Panc1 (cell line): ENCODE results near the gene SDK1.

Experiments
- POLR2AphosphoS5 ChIP-seq: IDR thresholded peaks from 2 replicates; pipeline ENCODE4 v1.6.1; 2012; ENCODE audit warnings: mild to moderate bottlenecking, low read depth, low read length, moderate library complexity
- SIN3A ChIP-seq: IDR thresholded peaks from 2 replicates; pipeline ENCODE4 v1.6.1; 2012; ENCODE audit warnings: low read depth, mild to moderate bottlenecking, low read length, moderate library complexity, borderline replicate concordance; ENCODE audit not compliant: insufficient read depth
- TF ChIP-seq, protein P1 (sequence below): fragments of 450-650 bp; IDR thresholded peaks from 2 replicates; pipeline ENCODE4 v1.5.1; 2017; ENCODE audit warnings: mild to moderate bottlenecking

DNA sequence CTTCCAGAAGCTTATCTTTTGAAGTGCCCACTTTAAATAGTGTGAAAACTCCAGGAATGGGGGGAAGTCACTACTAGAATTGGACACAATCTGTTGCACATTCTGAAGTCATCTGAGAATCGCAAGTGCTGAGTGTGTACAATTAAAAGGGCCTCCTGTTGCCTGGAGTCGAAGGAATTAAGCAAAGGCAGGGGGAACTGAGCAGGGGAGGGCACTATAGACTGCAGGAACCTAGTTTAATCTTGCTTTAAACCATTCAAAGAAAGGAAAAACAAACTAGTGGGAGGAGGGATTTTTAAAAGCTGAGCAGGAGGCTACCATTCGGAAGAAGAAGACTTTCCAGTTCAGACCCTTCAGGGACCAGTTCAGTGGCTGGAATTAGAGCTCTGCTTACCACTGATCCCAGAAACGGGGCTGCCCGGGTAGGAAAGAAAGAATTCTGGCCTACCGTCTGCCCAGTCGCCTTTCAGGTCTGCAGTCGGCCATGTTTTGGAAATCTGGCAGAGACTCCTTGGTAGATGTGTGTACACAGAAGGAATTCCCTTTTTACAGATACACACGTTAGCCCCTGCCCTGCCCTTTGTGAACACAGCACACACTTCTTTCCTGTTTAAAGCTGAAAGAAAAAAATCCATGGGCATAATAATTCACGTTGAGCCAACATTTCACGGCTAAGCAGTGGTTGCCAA is 770.5 kb downstream of the SDK1 start:
- TF ChIP-seq, protein P1, sequence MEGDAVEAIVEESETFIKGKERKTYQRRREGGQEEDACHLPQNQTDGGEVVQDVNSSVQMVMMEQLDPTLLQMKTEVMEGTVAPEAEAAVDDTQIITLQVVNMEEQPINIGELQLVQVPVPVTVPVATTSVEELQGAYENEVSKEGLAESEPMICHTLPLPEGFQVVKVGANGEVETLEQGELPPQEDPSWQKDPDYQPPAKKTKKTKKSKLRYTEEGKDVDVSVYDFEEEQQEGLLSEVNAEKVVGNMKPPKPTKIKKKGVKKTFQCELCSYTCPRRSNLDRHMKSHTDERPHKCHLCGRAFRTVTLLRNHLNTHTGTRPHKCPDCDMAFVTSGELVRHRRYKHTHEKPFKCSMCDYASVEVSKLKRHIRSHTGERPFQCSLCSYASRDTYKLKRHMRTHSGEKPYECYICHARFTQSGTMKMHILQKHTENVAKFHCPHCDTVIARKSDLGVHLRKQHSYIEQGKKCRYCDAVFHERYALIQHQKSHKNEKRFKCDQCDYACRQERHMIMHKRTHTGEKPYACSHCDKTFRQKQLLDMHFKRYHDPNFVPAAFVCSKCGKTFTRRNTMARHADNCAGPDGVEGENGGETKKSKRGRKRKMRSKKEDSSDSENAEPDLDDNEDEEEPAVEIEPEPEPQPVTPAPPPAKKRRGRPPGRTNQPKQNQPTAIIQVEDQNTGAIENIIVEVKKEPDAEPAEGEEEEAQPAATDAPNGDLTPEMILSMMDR: no peak
- TF ChIP-seq SIN3A: no peak
- TF ChIP-seq POLR2AphosphoS5: no peak
